WTC11 (cell line): ENCODE measurements around the gene SLC35G2. TPM values are rescaled to one million over a fixed set of nuclear protein-coding genes. Genes with fewer than 3 reads are reported as not detected.

ENCODE experiments used
- ATAC-seq: fragments of 200-7000 bp; cut with Tn5 transposase; 2 replicates; pipeline ENCODE4 v1.10.0; 2021; ENCODE audit warnings: mild to moderate bottlenecking, moderate library complexity
- CTCF ChIA-PET: fragments of 300-600 bp; sonication (Branson Sonifier 250); formaldehyde crosslinking; loops from one replicate; lab custom pipeline; 2021; ENCODE audit warnings: antibody characterized with exemption; lab: Charles Lee
- POLR2A ChIA-PET: fragments of 350-600 bp; sonication (Branson Sonifier 250); formaldehyde crosslinking; loops from one replicate; lab custom pipeline; 2021; ENCODE audit warnings: antibody characterized with exemption; lab: Charles Lee
- DNase-seq: peaks from one replicate; pipeline ENCODE4 v3.0.0; 2021; ENCODE audit warnings: low spot score
- H3K27ac Mint-ChIP-seq: 2 replicates; pipeline ENCODE4 v1.8.0; 2021; ENCODE audit warnings: mixed read lengths
- H3K27me3 Mint-ChIP-seq: 2 replicates; pipeline ENCODE4 v1.8.0; 2021; ENCODE audit warnings: low read depth, mild to moderate bottlenecking, moderate library complexity, mixed read lengths
- H3K36me3 Mint-ChIP-seq: 2 replicates; pipeline ENCODE4 v1.8.0; 2021; ENCODE audit warnings: mixed read lengths
- H3K4me1 Mint-ChIP-seq: 2 replicates; pipeline ENCODE4 v1.8.0; 2022; ENCODE audit warnings: mixed read lengths
- H3K4me3 Mint-ChIP-seq: 2 replicates; pipeline ENCODE4 v1.8.0; 2021; ENCODE audit warnings: mild to moderate bottlenecking, moderate library complexity, mixed read lengths
- H3K9me3 Mint-ChIP-seq: 2 replicates; pipeline ENCODE4 v1.8.0; 2021; ENCODE audit warnings: mixed read lengths
- ATF2 ChIP-seq: sonication (generic); formaldehyde crosslinking; IDR thresholded peaks from 2 replicates; pipeline ENCODE4 v1.8.1; 2022; ENCODE audit warnings: low read depth, missing genetic modification reagents, borderline replicate concordance
- ATF3 ChIP-seq: sonication (generic); formaldehyde crosslinking; conservative IDR thresholded peaks from 2 replicates; pipeline ENCODE4 v1.8.1; 2022; ENCODE audit warnings: mild to moderate bottlenecking, missing genetic modification reagents
- CTCF ChIP-seq: fragments of 200-600 bp; IDR thresholded peaks from 2 replicates; pipeline ENCODE4 v1.8.0; 2022; ENCODE audit warnings: antibody characterized with exemption
- ELF4 ChIP-seq: sonication (generic); formaldehyde crosslinking; IDR thresholded peaks from 2 replicates; pipeline ENCODE4 v1.8.1; 2022; ENCODE audit warnings: low read depth, mild to moderate bottlenecking, moderate library complexity, missing genetic modification reagents
- EMX1 ChIP-seq: fragments of 250-450 bp; sonication (Bioruptor Pico); IDR thresholded peaks from 2 replicates; pipeline ENCODE4 v1.8.0; 2021; ENCODE audit warnings: mild to moderate bottlenecking
- FOXJ3 ChIP-seq: sonication (generic); formaldehyde crosslinking; IDR thresholded peaks from 2 replicates; pipeline ENCODE4 v1.9.0; 2021; ENCODE audit warnings: missing genetic modification reagents, mild to moderate bottlenecking, borderline replicate concordance
- JAZF1 ChIP-seq: fragments of 250-450 bp; sonication (Bioruptor Pico); IDR thresholded peaks from 2 replicates; pipeline ENCODE4 v1.9.0; 2021; ENCODE audit warnings: moderate library complexity, mild to moderate bottlenecking, inconsistent platforms
- KAT7 ChIP-seq: sonication (generic); formaldehyde crosslinking; IDR thresholded peaks from 2 replicates; pipeline ENCODE4 v1.8.1; 2023; ENCODE audit warnings: missing genetic modification reagents, mild to moderate bottlenecking, borderline replicate concordance
- MYBL2 ChIP-seq: sonication (generic); formaldehyde crosslinking; IDR thresholded peaks from 2 replicates; pipeline ENCODE4 v1.8.1; 2023; ENCODE audit warnings: mild to moderate bottlenecking, moderate library complexity, missing genetic modification reagents
- NFATC4 ChIP-seq: fragments of 250-450 bp; sonication (Bioruptor Pico); IDR thresholded peaks from 2 replicates; pipeline ENCODE4 v1.9.0; 2021; ENCODE audit warnings: mild to moderate bottlenecking
- OVOL2 ChIP-seq: fragments of 250-450 bp; sonication (Bioruptor Pico); IDR thresholded peaks from 2 replicates; pipeline ENCODE4 v1.9.0; 2021; ENCODE audit warnings: mild to moderate bottlenecking, borderline replicate concordance
- RELA ChIP-seq: sonication (generic); formaldehyde crosslinking; IDR thresholded peaks from 2 replicates; pipeline ENCODE4 v1.8.1; 2022; ENCODE audit warnings: missing genetic modification reagents, mild to moderate bottlenecking, borderline replicate concordance
- SP1 ChIP-seq: sonication (generic); formaldehyde crosslinking; conservative IDR thresholded peaks from 2 replicates; pipeline ENCODE4 v1.8.1; 2022; ENCODE audit warnings: missing genetic modification reagents
- TP53 ChIP-seq: sonication (generic); formaldehyde crosslinking; IDR thresholded peaks from 2 replicates; pipeline ENCODE4 v1.8.1; 2023; ENCODE audit warnings: mild to moderate bottlenecking, missing genetic modification reagents
- USF1 ChIP-seq: sonication (generic); formaldehyde crosslinking; IDR thresholded peaks from 2 replicates; pipeline ENCODE4 v1.8.0; 2022; ENCODE audit warnings: mild to moderate bottlenecking, missing genetic modification reagents
- ZBTB21 ChIP-seq: sonication (generic); formaldehyde crosslinking; IDR thresholded peaks from 2 replicates; pipeline ENCODE4 v1.8.1; 2023; ENCODE audit warnings: mild to moderate bottlenecking, missing genetic modification reagents, borderline replicate concordance
- ZBTB43 ChIP-seq: sonication (generic); formaldehyde crosslinking; IDR thresholded peaks from 2 replicates; pipeline ENCODE4 v1.8.1; 2023; ENCODE audit warnings: mild to moderate bottlenecking, missing genetic modification reagents
- ZNF263 ChIP-seq: sonication (generic); formaldehyde crosslinking; IDR thresholded peaks from 2 replicates; pipeline ENCODE4 v1.8.1; 2022; ENCODE audit warnings: low read depth, mild to moderate bottlenecking, moderate library complexity, missing genetic modification reagents
- ZNF396 ChIP-seq: fragments of 250-450 bp; sonication (Bioruptor Pico); IDR thresholded peaks from 2 replicates; pipeline ENCODE4 v1.8.0; 2021; ENCODE audit warnings: mild to moderate bottlenecking, moderate library complexity, borderline replicate concordance
- ZSCAN18 ChIP-seq: fragments of 250-450 bp; sonication (Bioruptor Pico); IDR thresholded peaks from 2 replicates; pipeline ENCODE4 v2.1.2; 2022; ENCODE audit warnings: mild to moderate bottlenecking, moderate library complexity
- total RNA-seq: library from RNA; stranded (reverse); gene quantifications from 3 replicates; pipeline ENCODE4 v1.2.3, GENCODE V29; 2021

Gene SLC35G2
- total RNA-seq, 1 experiment from 2014 or later: 3.6 TPM

GRCh38 chr3:136838641-136839555, 20.0 kb downstream of the SLC35G2 start:
- CTCF ChIA-PET: interaction anchor here (0.7 to 2.2 kb wide), 2 partner anchors 86 to 175 kb away, joined by 3 to 11 read pairs; partner anchors contain the start of gene STAG1
- Mint-ChIP-seq H3K4me1 (peaks cover 29% of the 10 kb centered on the region), H3K27me3 (no peaks in the 10 kb centered on the region; the same call in 1 of the 2 replicates), H3K36me3 (peaks cover 12% of the 10 kb centered on the region), H3K4me3 (peak overlapping the region; percentile 5; the same call in 1 of the 2 replicates), H3K9me3 (no peaks in the 10 kb centered on the region), H3K27ac (peak overlapping the region; percentile 61; the same call in 1 of the 2 replicates)
- DNase-seq: no peak
- peak; percentile 57 for ATAC-seq
- POLR2A ChIA-PET: interaction anchor here (1.0 to 1.3 kb wide), 2 partner anchors 23 to 136 kb away, joined by 4 to 5 read pairs; partner anchors contain the start of gene NCK1
- no peak for TF ChIP-seq EMX1
- TF ChIP-seq MYBL2 (CRISPR knock-in tag): no peak

DNA sequence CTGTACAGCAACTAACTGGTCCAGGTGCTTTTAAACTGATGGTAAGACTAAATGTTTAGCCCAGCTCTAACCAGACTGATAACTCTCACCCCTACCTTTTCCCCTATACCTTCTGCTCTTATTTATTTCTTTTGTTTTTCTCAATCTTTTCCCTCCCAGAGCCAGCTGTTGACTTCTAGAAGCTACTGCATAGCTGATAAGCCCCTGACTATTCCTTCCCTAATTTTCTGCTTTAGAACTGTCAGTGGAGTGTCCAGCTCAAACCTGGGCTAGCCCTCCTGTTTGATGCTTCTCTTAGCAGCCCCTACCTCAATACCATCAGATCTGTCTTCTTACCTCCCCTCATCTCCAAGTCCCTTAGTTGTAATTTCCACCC, 20.6 kb downstream of the SLC35G2 start:
- ChIA-PET POLR2A (interaction anchor here (1.0 to 1.3 kb wide), 2 partner anchors 23 to 135 kb away, joined by 4 to 5 read pairs; partner anchors contain the start of gene NCK1), CTCF (interaction anchor here (0.5 to 2.2 kb wide), 4 partner anchors 22 to 642 kb away, joined by 3 to 11 read pairs (median 4); partner anchors contain the start of gene STAG1)
- no peak overlapping the region for H3K4me3 Mint-ChIP-seq
- H3K4me1 Mint-ChIP-seq: peaks cover 29% of the 10 kb centered on the region
- ATAC-seq: no peak
- no peaks in the 10 kb centered on the region for H3K9me3 Mint-ChIP-seq
- TF ChIP-seq NFATC4 (no peak), ZSCAN18 (CRISPR knock-in tag) (no peak), TP53 (no peak), MYBL2 (CRISPR knock-in tag) (no peak), JAZF1 (no peak), EMX1 (no peak), SP1 (CRISPR knock-in tag) (no peak), CTCF (no peak), RELA (no peak), ATF3 (no peak), ZNF263 (CRISPR knock-in tag) (no peak), FOXJ3 (CRISPR knock-in tag) (no peak), OVOL2 (CRISPR knock-in tag) (no peak), ELF4 (CRISPR knock-in tag) (no peak), ZBTB21 (no peak), ZNF396 (CRISPR knock-in tag) (no peak), USF1 (CRISPR knock-in tag) (no peak)
- TF ChIP-seq, all 79 proteins: peak for 0
- no peaks in the 10 kb centered on the region; the same call in 1 of the 2 replicates for H3K27me3 Mint-ChIP-seq
- H3K27ac Mint-ChIP-seq: peak overlapping the region; percentile 61; the same call in 1 of the 2 replicates
- no peak for DNase-seq
- H3K36me3 Mint-ChIP-seq: peaks cover 14% of the 10 kb centered on the region

DNA sequence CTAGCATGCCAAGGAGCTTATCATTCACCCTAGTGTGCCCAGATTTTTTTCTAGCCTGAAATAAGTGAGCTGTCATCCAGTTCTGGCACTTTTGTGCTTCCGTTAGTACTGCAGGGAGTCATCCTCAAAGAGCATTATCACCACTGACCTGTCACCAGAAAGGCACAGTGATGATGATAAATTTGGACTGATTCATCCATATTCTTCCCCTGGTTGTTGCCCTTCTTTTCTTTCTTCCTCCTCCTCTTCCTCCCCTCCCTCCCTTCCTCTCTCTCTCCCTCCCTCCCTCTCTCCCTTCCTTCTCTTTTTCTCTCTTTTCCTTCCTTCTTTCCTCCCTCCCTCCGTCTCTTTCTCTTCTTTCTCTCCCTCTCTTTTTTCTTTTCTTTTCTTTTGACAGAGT, 21.3 kb downstream of the SLC35G2 start:
- POLR2A ChIA-PET: interaction anchor here (1.0 to 1.3 kb wide), 2 partner anchors 22 to 135 kb away, joined by 4 to 5 read pairs; partner anchors contain the start of gene NCK1
- TF ChIP-seq KAT7 (CRISPR knock-in tag) (no peak), USF1 (CRISPR knock-in tag) (no peak), ATF3 (no peak), ATF2 (no peak), ZBTB43 (CRISPR knock-in tag) (no peak)

More for the DNA sequence above, 21.3 kb downstream of the SLC35G2 start:
- no peak overlapping the region for H3K27ac Mint-ChIP-seq
- DNase-seq: no peak
- H3K9me3 Mint-ChIP-seq: no peaks in the 10 kb centered on the region
- H3K27me3 Mint-ChIP-seq: no peaks in the 10 kb centered on the region; the same call in 1 of the 2 replicates
- peaks cover 19% of the 10 kb centered on the region for H3K36me3 Mint-ChIP-seq
- CTCF ChIA-PET: interaction anchor here (1.0 to 2.2 kb wide), 2 partner anchors 21 to 174 kb away, joined by 3 to 11 read pairs; no protein-coding TSS in a partner anchor
- peaks cover 29% of the 10 kb centered on the region for H3K4me1 Mint-ChIP-seq
- H3K4me3 Mint-ChIP-seq: no peak overlapping the region
- ATAC-seq: no peak
